ENCODE data around the gene CLEC12A. TPM values are rescaled to one million over a fixed set of nuclear protein-coding genes. Genes with fewer than 3 reads are reported as not detected.
A peak's percentile ranks its signal among the peaks of the same experiment; 100 is the strongest.

Gene CLEC12A
- total and polyA plus RNA-seq, 2 of the 4 experiments (the other 2 are of a cell fraction): not detected

DNA sequence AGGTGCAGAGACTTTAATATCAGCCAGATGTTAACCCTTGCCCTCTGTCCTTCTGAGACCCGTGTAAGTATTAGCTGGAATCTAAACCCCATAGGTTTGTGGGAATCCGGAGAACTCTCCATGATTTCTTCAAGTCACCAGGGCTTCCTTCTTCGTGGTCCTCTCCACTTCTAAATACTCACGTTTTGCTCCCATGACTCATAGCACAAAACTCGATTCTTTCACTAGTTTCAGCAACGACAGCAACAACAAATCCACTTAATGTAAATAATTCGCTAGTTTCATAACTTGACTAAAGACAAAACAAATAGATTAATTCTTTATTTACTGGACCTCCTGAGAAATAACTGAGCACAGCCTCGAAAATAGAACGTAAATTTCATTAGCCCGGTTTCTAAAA lies 34.6 kb upstream of the CLEC12A start:
- H3K4ac ChIP-seq (ENCODE audit: low read depth, low read length): no peak overlapping the region
- no peaks in the 10 kb centered on the region for H3K4me1 ChIP-seq (ENCODE audit: control insufficient read depth, insufficient read depth, low read length)
- peak; percentile 6 for DNase-seq
- no peak overlapping the region for H4K8ac ChIP-seq (ENCODE audit: low read depth in 2 of 2, low read length in 2 of 2)
- H3K9ac ChIP-seq (ENCODE audit: low read depth, low read length): no peak overlapping the region
- H2BK15ac ChIP-seq (ENCODE audit: low read depth, low read length): no peak overlapping the region
- H3K36me3 ChIP-seq (ENCODE audit: control insufficient read depth, insufficient read depth, low read length): no peaks in the 10 kb centered on the region
- in situ Hi-C loops (cut with MboI; ENCODE audit: low sequenced_read_pairs) (no loop called here), intact Hi-C loops (cut with micrococcal nuclease) (no loop called here), dilution Hi-C loops (cut with HindIII; ENCODE audit: low sequenced_read_pairs, unreplicated experiment) (no loop called here)
- WGBS, 2 experiments (ENCODE audit: extremely low coverage in 2 of 2, insufficient read length in 1 of 2): no CpG with 5 or more reads among the region's 10 CpGs
- H2AFZ ChIP-seq (replicated peaks; ENCODE audit: low read length, poor library complexity): no peak overlapping the region
- H2BK120ac ChIP-seq (ENCODE audit: low read depth, low read length): no peak overlapping the region
- H2AK9ac ChIP-seq (replicated peaks; ENCODE audit: low read depth, low read length, poor library complexity): no peak overlapping the region
- TF ChIP-seq MXI1 (IDR thresholded peaks at IDR 0.05; ENCODE audit: borderline replicate concordance, low read depth, low read length) (no peak), BHLHE40 (IDR thresholded peaks at IDR 0.05; ENCODE audit: low read depth, low read length) (peak; percentile 71; the same call in 1 of the 2 replicates)
- H3K4me2 ChIP-seq (ENCODE audit: low read depth, low read length): no peak overlapping the region
- no peak overlapping the region for H2AK5ac ChIP-seq (ENCODE audit: low read depth, low read length)
- no peak overlapping the region for H3K27ac ChIP-seq (ENCODE audit: insufficient read depth, low read length)
- no peaks in the 10 kb centered on the region for H3K9me1 ChIP-seq (ENCODE audit: insufficient read depth, low read length)
- H3K14ac ChIP-seq (replicated peaks; ENCODE audit: low read depth, low read length): no peak overlapping the region
- H4K91ac ChIP-seq (ENCODE audit: insufficient read depth, low read depth, low read length): no peak overlapping the region
- BruUV-seq (replicated peaks): no TSS peak
- no peak overlapping the region for H2BK5ac ChIP-seq (ENCODE audit: low read depth, low read length, poor library complexity, severe bottlenecking)
- CTCF ChIA-PET: no interaction called here
- H3K27me3 ChIP-seq (ENCODE audit: control insufficient read depth, insufficient read depth, low read length): peaks cover 3% of the 10 kb centered on the region
- H4K20me1 ChIP-seq (ENCODE audit: insufficient read depth, low read length): no peaks in the 10 kb centered on the region
- H3K9me3 ChIP-seq (ENCODE audit: control insufficient read depth, insufficient read depth, low read length): no peaks in the 10 kb centered on the region
- POLR2A ChIA-PET (ENCODE audit: unreplicated experiment): no interaction called here
- no peak overlapping the region for H3K23ac ChIP-seq (ENCODE audit: low read depth, low read length)
- H3K56ac ChIP-seq (ENCODE audit: extremely low read depth, insufficient read depth, low read length): no peak overlapping the region
- no peaks in the 10 kb centered on the region for H3K79me1 ChIP-seq (ENCODE audit: low read depth in 1 of 2, low read length in 2 of 2)
- H2BK20ac ChIP-seq (ENCODE audit: low read depth, low read length): no peak overlapping the region
- no peak overlapping the region for H3K18ac ChIP-seq (ENCODE audit: low read depth, low read length)
- no peak overlapping the region for H4K5ac ChIP-seq (ENCODE audit: low read depth, low read length)
- ATAC-seq (ENCODE audit: low read depth): no peak; the same call in 1 of the 2 replicates
- H3K4me3 ChIP-seq (ENCODE audit: insufficient read depth, low read depth, low read length): no peak overlapping the region

All from IMR-90 (cell line).